ENCODE measurements around the gene NUP188.

- TF ChIP-seq POLR2A (IDR thresholded peaks at IDR 0.05) (no peak), CTCF (IDR thresholded peaks at IDR 0.05) (no peak), POLR2AphosphoS5 (IDR thresholded peaks at IDR 0.05) (no peak), EP300 (IDR thresholded peaks at IDR 0.05; ENCODE audit: low read depth) (no peak)
These were observed 92.7 kb downstream of the NUP188 start for GRCh38 chr9:129040113-129040643.

All from transverse colon (tissue), 4 donors.